IPS-18a (cell line): ENCODE data around the gene OBSL1.

ENCODE experiments used
- H3K27ac ChIP-seq: one replicate; pipeline ENCODE4 v1.5.1; 2013; ENCODE audit warnings: low read length
- H3K27me3 ChIP-seq: one replicate; pipeline ENCODE4 v1.6.1; 2013; ENCODE audit warnings: mild to moderate bottlenecking, low read length; ENCODE audit not compliant: control insufficient read depth, insufficient read depth
- H3K36me3 ChIP-seq: one replicate; pipeline ENCODE4 v1.6.1; 2013; ENCODE audit warnings: low read depth, low read length; ENCODE audit not compliant: control insufficient read depth
- H3K4me1 ChIP-seq: one replicate; pipeline ENCODE4 v1.6.1; 2013; ENCODE audit warnings: low read depth, low read length; ENCODE audit not compliant: control insufficient read depth
- H3K4me3 ChIP-seq: one replicate; pipeline ENCODE4 v1.5.1; 2013; ENCODE audit warnings: low read length
- H3K9ac ChIP-seq: one replicate; pipeline ENCODE4 v1.6.1; 2013; ENCODE audit warnings: mild to moderate bottlenecking, low read length, moderate library complexity
- H3K9me3 ChIP-seq: one replicate; pipeline ENCODE4 v1.6.1; 2013; ENCODE audit warnings: low read depth, low read length; ENCODE audit not compliant: control insufficient read depth

Gene OBSL1

DNA sequence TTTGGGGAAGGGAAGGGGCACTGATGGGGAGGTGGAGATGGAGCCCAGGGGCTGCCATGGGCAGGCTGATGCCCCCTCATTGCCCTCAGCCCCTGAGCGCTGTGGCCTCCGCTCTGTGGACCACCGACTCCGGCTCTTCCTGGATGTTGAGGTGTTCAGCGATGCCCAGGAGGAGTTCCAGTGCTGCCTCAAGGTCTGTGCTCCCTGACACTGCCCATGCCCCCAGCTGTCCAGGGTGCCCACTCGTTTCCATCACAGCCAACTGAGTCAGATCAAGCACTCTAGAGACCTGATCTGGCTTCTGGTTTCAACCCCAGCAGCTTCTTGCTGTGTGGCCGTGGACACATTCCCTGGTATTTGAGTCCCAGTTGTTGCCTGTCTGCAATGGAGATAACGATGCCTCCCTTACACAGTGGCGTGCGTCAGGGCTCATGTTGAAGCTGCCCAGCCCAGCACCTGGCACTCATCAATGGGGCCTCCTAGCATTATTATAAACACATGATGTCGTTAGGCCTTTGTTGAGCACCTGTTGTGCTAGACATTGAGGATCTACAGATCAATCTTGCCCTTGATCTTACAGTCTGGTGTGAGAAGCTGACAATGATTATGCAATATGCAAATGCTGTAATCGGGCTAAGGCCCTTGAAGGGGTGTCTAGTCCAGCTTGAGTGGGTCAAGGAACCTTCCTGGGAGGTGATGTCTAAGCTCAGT is 40.7 kb upstream of the OBSL1 start:
- Histone ChIP-seq H3K27ac (no peak overlapping the region), H3K4me3 (no peak overlapping the region), H3K36me3 (peaks cover 7% of the 10 kb centered on the region), H3K27me3 (no peaks in the 10 kb centered on the region), H3K9ac (no peak overlapping the region), H3K4me1 (no peaks in the 10 kb centered on the region), H3K9me3 (no peaks in the 10 kb centered on the region)

- Histone ChIP-seq H3K9me3 (no peaks in the 10 kb centered on the region), H3K4me3 (no peak overlapping the region), H3K36me3 (peaks cover 13% of the 10 kb centered on the region), H3K4me1 (no peaks in the 10 kb centered on the region), H3K9ac (no peak overlapping the region), H3K27ac (no peak overlapping the region), H3K27me3 (no peaks in the 10 kb centered on the region)
Observed at GRCh38 chr2:219611306-219611705, 40.0 kb upstream of the OBSL1 start.

DNA sequence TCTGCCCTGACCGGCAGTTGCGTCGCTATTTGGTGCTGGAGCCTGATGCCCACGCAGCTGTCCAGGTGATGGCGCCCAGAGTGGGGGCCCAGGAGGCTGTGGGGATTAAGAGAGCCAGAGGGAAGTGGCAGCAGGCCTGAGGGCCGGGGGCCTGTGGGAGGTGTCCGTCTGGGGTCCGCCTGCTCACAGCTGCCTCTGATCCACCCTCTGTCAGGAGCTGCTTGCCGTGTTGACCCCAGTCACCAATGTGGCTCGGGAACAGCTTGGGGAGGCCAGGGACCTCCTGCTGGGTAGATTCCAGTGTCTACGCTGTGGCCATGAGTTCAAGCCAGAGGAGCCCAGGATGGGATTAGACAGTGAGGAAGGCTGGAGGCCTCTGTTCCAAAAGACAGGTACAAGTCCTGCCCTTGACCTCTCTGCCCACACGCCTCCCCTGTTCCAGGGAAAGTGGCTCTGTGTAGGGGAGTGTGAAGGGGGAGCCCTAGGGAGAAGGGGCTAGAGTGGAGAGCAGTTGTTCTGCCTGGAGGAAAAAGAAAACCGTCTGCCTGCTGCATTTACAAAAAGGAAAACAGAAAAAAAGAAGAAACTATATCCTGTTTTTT is 37.9 kb upstream of the OBSL1 start:
- no peaks in the 10 kb centered on the region for H3K4me1 ChIP-seq
- no peak overlapping the region for H3K27ac ChIP-seq
- no peak overlapping the region for H3K9ac ChIP-seq

DNA sequence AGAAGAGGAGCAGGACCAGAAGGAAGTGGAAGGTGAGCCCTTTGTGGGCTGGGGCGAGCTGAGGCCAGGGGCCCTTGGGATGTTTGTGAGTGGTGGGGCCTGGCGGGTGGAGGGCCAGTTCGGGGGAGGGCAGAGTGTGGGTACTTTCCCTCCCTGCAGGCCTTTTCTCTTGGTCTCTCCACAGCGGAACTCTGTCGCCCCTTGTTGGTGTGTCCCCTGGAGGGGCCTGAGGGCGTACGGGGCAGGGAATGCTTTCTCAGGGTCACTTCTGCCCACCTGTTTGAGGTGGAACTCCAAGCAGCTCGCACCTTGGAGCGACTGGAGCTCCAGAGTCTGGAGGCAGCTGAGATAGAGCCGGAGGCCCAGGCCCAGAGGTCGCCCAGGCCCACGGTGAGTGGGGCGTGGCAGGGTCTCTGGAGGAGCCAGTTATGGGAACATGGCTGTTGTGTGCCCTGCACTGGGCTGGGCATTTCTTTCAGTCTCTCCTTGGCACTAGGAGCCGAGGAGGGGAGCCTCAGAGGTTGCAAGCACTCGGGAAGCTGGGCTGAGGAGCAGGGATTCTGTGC is 37.1 kb upstream of the OBSL1 start:
- Histone ChIP-seq H3K9ac (no peak overlapping the region), H3K27ac (no peak overlapping the region), H3K9me3 (no peaks in the 10 kb centered on the region), H3K4me1 (no peaks in the 10 kb centered on the region), H3K27me3 (no peaks in the 10 kb centered on the region), H3K4me3 (no peak overlapping the region), H3K36me3 (peaks cover 17% of the 10 kb centered on the region)

More for the DNA sequence above, 37.9 kb upstream of the OBSL1 start:
- Histone ChIP-seq H3K36me3 (peaks cover 17% of the 10 kb centered on the region), H3K4me3 (no peak overlapping the region), H3K9me3 (no peaks in the 10 kb centered on the region), H3K27me3 (no peaks in the 10 kb centered on the region)

DNA sequence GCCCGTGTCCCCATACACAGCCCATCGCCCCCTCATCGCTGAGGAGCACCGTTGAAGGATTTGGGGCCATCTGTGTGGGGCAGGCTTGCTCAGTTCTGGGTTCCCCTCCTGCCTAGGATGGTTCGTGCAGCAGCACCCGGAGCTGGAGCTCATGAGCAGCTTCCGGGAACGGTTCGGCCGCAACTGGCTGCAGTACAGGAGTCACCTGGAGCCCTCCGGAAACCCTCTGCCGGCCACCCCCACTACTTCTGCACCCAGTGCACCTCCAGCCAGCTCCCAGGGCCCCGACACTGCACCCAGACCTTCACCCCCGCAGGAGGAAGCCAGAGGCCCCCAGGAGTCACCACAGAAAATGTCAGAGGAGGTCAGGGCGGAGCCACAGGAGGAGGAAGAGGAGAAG is 36.6 kb upstream of the OBSL1 start:
- H3K36me3 ChIP-seq, result peaks cover 17% of the 10 kb centered on the region
- H3K27me3 ChIP-seq, result no peaks in the 10 kb centered on the region
- no peaks in the 10 kb centered on the region for H3K9me3 ChIP-seq
- no peak overlapping the region for H3K4me3 ChIP-seq
- H3K27ac ChIP-seq, result no peak overlapping the region
- H3K4me1 ChIP-seq, result no peaks in the 10 kb centered on the region
- H3K9ac ChIP-seq, result no peak overlapping the region

- no peak overlapping the region for H3K27ac ChIP-seq
- H3K9ac ChIP-seq, result no peak overlapping the region
- H3K36me3 ChIP-seq, result peaks cover 12% of the 10 kb centered on the region
- no peak overlapping the region for H3K4me3 ChIP-seq
- H3K9me3 ChIP-seq, result no peaks in the 10 kb centered on the region
- no peaks in the 10 kb centered on the region for H3K4me1 ChIP-seq
- no peaks in the 10 kb centered on the region for H3K27me3 ChIP-seq
Observed at GRCh38 chr2:219605607-219605954, 34.2 kb upstream of the OBSL1 start.

GRCh38 chr2:219603771-219604170 is 32.4 kb upstream of the OBSL1 start:
- H3K9me3 ChIP-seq, result no peaks in the 10 kb centered on the region
- H3K36me3 ChIP-seq, result peaks cover 12% of the 10 kb centered on the region
- no peaks in the 10 kb centered on the region for H3K27me3 ChIP-seq
- H3K27ac ChIP-seq, result no peak overlapping the region
- H3K4me1 ChIP-seq, result no peaks in the 10 kb centered on the region
- no peak overlapping the region for H3K4me3 ChIP-seq
- no peak overlapping the region for H3K9ac ChIP-seq

DNA sequence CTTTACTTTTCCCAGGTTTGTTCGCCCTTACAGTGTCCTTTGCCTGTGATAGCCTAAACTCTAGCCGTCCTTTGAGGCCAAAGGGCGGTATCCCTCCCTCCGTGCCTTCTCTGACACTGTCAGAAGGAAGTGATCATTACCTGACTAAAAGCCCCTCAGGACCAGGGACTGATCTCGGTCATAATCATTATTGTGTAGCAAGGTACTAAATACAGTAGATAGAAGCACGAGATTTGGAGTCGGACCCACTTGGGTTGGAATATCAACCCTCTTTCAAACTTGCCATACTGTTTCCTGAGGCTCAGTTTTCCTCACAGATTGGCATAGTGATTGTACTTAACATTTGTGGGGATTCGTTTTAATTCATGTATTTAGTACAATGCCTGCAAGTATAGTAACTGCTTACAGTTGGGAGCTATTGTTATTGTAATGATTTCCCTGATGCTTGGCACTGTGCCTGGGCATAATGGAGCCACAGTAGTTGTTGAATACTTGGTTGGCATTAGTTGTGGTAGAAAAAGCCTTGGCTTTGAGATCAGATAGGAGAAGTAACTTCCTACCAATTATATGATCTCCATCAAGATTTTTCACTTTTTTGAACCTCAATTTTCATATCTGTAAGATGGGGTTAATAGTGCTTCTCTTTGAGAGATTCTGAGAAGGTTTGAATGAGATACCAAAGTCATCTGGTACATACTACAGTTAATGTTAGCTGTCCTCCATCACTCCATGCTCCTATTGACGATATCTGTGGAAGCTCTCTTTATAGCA is 27.2 kb upstream of the OBSL1 start:
- Histone ChIP-seq H3K27me3 (no peaks in the 10 kb centered on the region), H3K9me3 (no peaks in the 10 kb centered on the region), H3K27ac (peak overlapping the region; percentile 67), H3K4me1 (peaks cover 14% of the 10 kb centered on the region), H3K9ac (peak overlapping the region; percentile 59), H3K4me3 (peak overlapping the region; percentile 96), H3K36me3 (no peaks in the 10 kb centered on the region)

DNA sequence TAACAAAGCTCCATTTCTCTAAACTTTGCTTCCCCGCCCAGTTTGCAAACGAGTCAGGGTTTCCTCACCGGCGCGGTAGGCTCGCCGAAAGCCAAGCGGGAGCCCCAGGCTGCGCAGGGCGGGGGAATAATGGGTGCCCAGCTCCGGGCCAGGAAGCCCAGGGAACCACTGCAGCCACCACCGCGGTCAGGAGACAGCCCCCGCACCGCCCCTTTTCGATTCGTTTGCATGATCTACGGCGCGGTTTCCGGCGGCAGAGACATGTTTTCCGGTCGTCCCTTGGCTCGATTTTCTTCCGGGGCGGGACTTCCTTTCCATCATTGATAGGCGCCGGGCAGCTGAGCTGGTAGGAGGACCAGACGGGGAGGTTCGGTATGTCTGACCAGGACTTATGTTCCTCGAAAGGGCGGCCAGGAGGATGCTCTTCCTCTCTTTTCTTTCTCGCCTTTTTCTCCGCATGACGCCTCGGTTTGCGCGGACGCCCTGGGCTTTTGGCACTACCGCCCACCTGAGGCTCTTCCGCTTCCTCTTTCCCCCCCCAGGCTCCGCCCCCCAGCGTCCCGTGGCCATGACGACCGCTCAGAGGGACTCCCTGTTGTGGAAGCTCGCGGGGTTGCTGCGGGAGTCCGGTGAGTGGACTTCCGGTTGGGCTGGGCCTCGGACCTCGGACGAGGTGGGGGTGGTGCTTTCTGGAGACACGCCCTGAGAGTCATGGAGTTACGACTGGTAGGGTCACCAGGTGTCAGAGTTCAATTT is 26.4 kb upstream of the OBSL1 start, which contains the start of gene STK11IP:
Gene STK11IP, plus strand, starts transcription at position 306 of the 756 bp plus-strand sequence. Its CDS starts 263 bp downstream, at position 569.
- no peaks in the 10 kb centered on the region for H3K36me3 ChIP-seq
- peak within 1 kb of the TSS; percentile 94 for H3K27ac ChIP-seq
- peaks cover 14% of the 10 kb centered on the region for H3K4me1 ChIP-seq
- peak within 1 kb of the TSS; percentile 95 for H3K9ac ChIP-seq
- no peaks in the 10 kb centered on the region for H3K27me3 ChIP-seq
- no peaks in the 10 kb centered on the region for H3K9me3 ChIP-seq
- H3K4me3 ChIP-seq, result peak within 1 kb of the TSS; percentile 96

DNA sequence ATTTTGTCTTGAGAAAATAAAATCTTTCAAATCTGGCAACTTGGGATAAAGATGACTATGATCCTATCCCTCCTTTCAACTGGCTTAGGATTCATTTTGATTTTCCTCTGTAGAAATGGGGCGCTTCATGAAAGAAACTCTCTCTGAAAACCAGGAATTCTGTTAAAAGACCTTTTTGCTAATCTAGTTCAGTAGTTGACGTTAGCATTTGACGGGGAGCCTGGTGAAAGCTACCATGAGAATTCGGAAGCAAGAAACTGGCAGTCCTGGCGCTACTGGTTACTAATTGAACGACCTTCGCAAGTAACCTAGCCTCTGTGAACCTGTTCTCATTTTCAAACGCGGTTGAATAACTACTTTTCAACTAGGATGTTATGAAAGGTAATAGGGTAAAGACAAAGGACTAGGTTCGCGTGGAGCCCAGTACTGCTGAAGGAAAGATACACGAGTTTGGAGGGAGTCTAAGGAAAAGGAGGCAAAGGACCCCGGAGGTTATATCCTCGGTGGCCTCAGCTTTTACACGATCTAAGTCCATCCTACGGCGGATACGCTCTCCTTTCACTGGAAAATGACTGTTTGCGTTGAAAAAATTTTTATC is 25.7 kb upstream of the OBSL1 start:
- H3K9ac ChIP-seq, result peak overlapping the region; percentile 95
- peaks cover 14% of the 10 kb centered on the region for H3K4me1 ChIP-seq
- peak overlapping the region; percentile 94 for H3K27ac ChIP-seq
- H3K27me3 ChIP-seq, result no peaks in the 10 kb centered on the region
- no peaks in the 10 kb centered on the region for H3K9me3 ChIP-seq
- H3K4me3 ChIP-seq, result peak overlapping the region; percentile 96
- no peaks in the 10 kb centered on the region for H3K36me3 ChIP-seq

GRCh38 chr2:219595256-219595655 is 23.9 kb upstream of the OBSL1 start:
- Histone ChIP-seq H3K4me3 (no peak overlapping the region), H3K4me1 (peaks cover 14% of the 10 kb centered on the region), H3K27me3 (no peaks in the 10 kb centered on the region), H3K9ac (no peak overlapping the region), H3K27ac (no peak overlapping the region), H3K36me3 (no peaks in the 10 kb centered on the region), H3K9me3 (no peaks in the 10 kb centered on the region)
